Mammary epithelial cell (primary cell): ENCODE results near the gene MSI2.

ENCODE experiments used
- EZH2 ChIP-seq: IDR thresholded peaks from 2 replicates; pipeline ENCODE4 v1.6.1; 2012; ENCODE audit warnings: low read length, inconsistent platforms, borderline replicate concordance
- TF ChIP-seq, protein P1 (sequence below), 2 donors: IDR thresholded peaks in 1 of 2; conservative IDR thresholded peaks in 1 of 2; 2 replicates each; pipeline ENCODE4 v1.5.1; 2011 to 2012; ENCODE audit warnings: inconsistent platforms in 2 of 2, low read length in 2 of 2, mild to moderate bottlenecking in 2 of 2, control low read depth in 1 of 2, low read depth in 1 of 2; ENCODE audit not compliant: insufficient read depth in 1 of 2; ENCODE audit errors: extremely low read depth in 1 of 2

DNA sequence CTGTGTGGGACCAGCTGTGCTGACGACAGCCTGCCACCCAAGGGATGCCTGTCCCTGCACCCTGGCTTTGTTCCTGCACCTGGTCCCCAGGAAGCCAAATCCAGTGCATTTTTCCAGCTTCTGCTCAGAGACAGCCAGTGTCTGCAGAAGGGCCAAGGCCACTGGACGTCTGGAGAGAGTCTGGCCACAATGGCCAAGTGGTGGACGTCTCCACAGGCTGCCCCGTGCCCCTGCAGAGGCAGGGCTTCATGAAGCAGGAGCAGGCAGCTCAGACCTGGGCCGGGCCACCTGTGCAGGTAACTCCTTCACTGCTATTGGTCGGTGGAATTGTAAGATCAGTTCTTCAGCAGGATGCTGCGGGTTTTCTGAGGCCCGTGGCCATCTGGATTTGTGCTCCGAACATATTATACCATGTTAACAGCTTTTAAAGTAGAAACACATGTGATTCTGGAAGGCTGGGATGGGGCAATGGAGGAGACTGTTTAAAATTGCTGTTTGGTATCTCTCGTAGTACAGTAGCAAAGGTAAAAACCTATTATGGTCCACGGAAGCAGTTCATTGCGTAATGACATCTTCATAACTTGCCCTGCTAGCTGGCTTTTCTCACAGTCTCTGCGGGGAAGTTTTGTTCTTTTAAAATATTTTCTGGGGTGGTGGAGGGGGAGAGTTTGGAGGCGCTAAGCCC lies 303.5 kb downstream of the MSI2 start:
- TF ChIP-seq, protein P1, sequence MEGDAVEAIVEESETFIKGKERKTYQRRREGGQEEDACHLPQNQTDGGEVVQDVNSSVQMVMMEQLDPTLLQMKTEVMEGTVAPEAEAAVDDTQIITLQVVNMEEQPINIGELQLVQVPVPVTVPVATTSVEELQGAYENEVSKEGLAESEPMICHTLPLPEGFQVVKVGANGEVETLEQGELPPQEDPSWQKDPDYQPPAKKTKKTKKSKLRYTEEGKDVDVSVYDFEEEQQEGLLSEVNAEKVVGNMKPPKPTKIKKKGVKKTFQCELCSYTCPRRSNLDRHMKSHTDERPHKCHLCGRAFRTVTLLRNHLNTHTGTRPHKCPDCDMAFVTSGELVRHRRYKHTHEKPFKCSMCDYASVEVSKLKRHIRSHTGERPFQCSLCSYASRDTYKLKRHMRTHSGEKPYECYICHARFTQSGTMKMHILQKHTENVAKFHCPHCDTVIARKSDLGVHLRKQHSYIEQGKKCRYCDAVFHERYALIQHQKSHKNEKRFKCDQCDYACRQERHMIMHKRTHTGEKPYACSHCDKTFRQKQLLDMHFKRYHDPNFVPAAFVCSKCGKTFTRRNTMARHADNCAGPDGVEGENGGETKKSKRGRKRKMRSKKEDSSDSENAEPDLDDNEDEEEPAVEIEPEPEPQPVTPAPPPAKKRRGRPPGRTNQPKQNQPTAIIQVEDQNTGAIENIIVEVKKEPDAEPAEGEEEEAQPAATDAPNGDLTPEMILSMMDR (conservative IDR thresholded peaks at IDR 0.05 in 1 of 2, IDR thresholded peaks at IDR 0.05 in 1 of 2; ENCODE audit: extremely low read depth in 1 of 2, insufficient read depth in 1 of 2, low read depth in 1 of 2, low read length in 2 of 2): no peak
- no peak for TF ChIP-seq EZH2
